Natural killer cell (primary cell): ENCODE results near the gene LGALS1. TPM values are rescaled to one million over a fixed set of nuclear protein-coding genes. Genes with fewer than 3 reads are reported as not detected.

Experiments used
- ATAC-seq, 3 donors: fragments of 150-1000 bp in 2 of 3; fragments of 200-7000 bp in 1 of 3; cut with Tn5 transposase; 1 replicate in 1 of 3; 2 replicates in 2 of 3; pipeline ENCODE4 v1.10.0; 2021; ENCODE audit warnings: mild to moderate bottlenecking in 2 of 3, moderate library complexity in 2 of 3
- DNase-seq, 2 donors: peaks; one replicate each; pipeline versions ENCODE4 v3.0.0 to v3.0.0-alpha.2; 2013 to 2021; ENCODE audit warnings: mixed read lengths in 1 of 2
- H3K27ac ChIP-seq: one replicate; pipeline ENCODE4 v1.5.1; 2013; ENCODE audit warnings: mild to moderate bottlenecking, low read length
- H3K27me3 ChIP-seq: one replicate; pipeline ENCODE4 v1.6.1; 2013; ENCODE audit warnings: low read length; ENCODE audit not compliant: control insufficient read depth, insufficient read depth
- H3K36me3 ChIP-seq: one replicate; pipeline ENCODE4 v1.6.1; 2013; ENCODE audit warnings: low read length; ENCODE audit not compliant: control insufficient read depth, insufficient read depth
- H3K4me1 ChIP-seq: one replicate; pipeline ENCODE4 v1.6.1; 2013; ENCODE audit warnings: low read length; ENCODE audit not compliant: control insufficient read depth, insufficient read depth
- H3K4me3 ChIP-seq: one replicate; pipeline ENCODE4 v1.5.1; 2013; ENCODE audit warnings: low read length
- H3K9me3 ChIP-seq: one replicate; pipeline ENCODE4 v1.6.1; 2013; ENCODE audit warnings: low read length; ENCODE audit not compliant: control insufficient read depth, insufficient read depth
- H3K27ac Mint-ChIP-seq, 2 donors: one replicate each; pipeline ENCODE4 v1.8.0; 2022; ENCODE audit warnings: mild to moderate bottlenecking in 2 of 2, mixed read lengths in 2 of 2, moderate library complexity in 1 of 2
- H3K27me3 Mint-ChIP-seq, 2 donors: one replicate each; pipeline ENCODE4 v1.8.0; 2022; ENCODE audit warnings: low read depth in 2 of 2, mixed read lengths in 2 of 2
- H3K36me3 Mint-ChIP-seq: one replicate; pipeline ENCODE4 v1.8.0; 2022; ENCODE audit warnings: mixed read lengths
- H3K4me1 Mint-ChIP-seq, 2 donors: one replicate each; pipeline ENCODE4 v1.8.0; 2022; ENCODE audit warnings: mixed read lengths in 2 of 2
- H3K4me3 Mint-ChIP-seq: one replicate; pipeline ENCODE4 v1.8.0; 2022; ENCODE audit warnings: mild to moderate bottlenecking, moderate library complexity, mixed read lengths
- H3K9me3 Mint-ChIP-seq, 2 donors: one replicate each; pipeline ENCODE4 v1.8.0; 2022; ENCODE audit warnings: mixed read lengths in 2 of 2
- CTCF ChIP-seq: fragments of 200-600 bp; IDR thresholded peaks from one replicate; pipeline ENCODE4 v1.8.0; 2022; ENCODE audit warnings: antibody characterized with exemption
- WGBS: methylation state at CpG from one replicate; pipeline ENCODE4 v1.1.7; 2013; ENCODE audit warnings: missing lambda C conversion rate; ENCODE audit not compliant: insufficient coverage; 5-methylcytosine and 5-hydroxymethylcytosine counted together
- intact Hi-C: fragments of 100-400 bp; cut with micrococcal nuclease; formaldehyde crosslinking; loops from one replicate; pipeline ENCODE4 v1.14.2; 2022
- total RNA-seq, 4 donors: library from RNA; stranded (reverse); fragments of 120-200 nt in 1 of 4; gene quantifications; one replicate each; pipeline versions ENCODE4 v1.2.3 to v1.2.4, GENCODE V29; 2013 to 2022

The LGALS1 gene
- total RNA-seq, 3 donors from 2014 or later (not counting 1 experiment from before 2014, with no cell fraction given) = 195 to 218 (median 214) TPM

GRCh38 chr22:37708580-37709444 lies 33.4 kb downstream of the LGALS1 start:
- no peaks in the 10 kb centered on the region for H3K36me3 ChIP-seq
- no peak overlapping the region for H3K4me3 Mint-ChIP-seq
- H3K27ac ChIP-seq = no peak overlapping the region
- no peaks in the 10 kb centered on the region for H3K9me3 Mint-ChIP-seq
- H3K9me3 ChIP-seq = no peaks in the 10 kb centered on the region
- no peaks in the 10 kb centered on the region for H3K36me3 Mint-ChIP-seq
- intact Hi-C loops = no loop called here
- H3K27me3 Mint-ChIP-seq = no peaks in the 10 kb centered on the region
- no peak for TF ChIP-seq CTCF
- WGBS = 73% methylated on average over 25 of the region's 25 CpGs
- H3K4me1 ChIP-seq = no peaks in the 10 kb centered on the region
- no peaks in the 10 kb centered on the region for H3K27me3 ChIP-seq
- H3K27ac Mint-ChIP-seq = no peak overlapping the region
- ATAC-seq = no peak
- no peak for DNase-seq
- H3K4me3 ChIP-seq = no peak overlapping the region
- no peaks in the 10 kb centered on the region for H3K4me1 Mint-ChIP-seq

GRCh38 chr22:37709445-37709765 lies 34.0 kb downstream of the LGALS1 start:
- H3K4me1 ChIP-seq = no peaks in the 10 kb centered on the region
- intact Hi-C loops = no loop called here
- TF ChIP-seq CTCF = no peak
- no peak overlapping the region for H3K27ac ChIP-seq
- ATAC-seq (no peak), DNase-seq (no peak)
- no peaks in the 10 kb centered on the region for H3K4me1 Mint-ChIP-seq
- WGBS = 96% methylated on average over 15 of the region's 15 CpGs
- H3K36me3 Mint-ChIP-seq = no peaks in the 10 kb centered on the region
- no peaks in the 10 kb centered on the region for H3K9me3 Mint-ChIP-seq
- H3K9me3 ChIP-seq = no peaks in the 10 kb centered on the region
- H3K4me3 ChIP-seq = no peak overlapping the region
- no peaks in the 10 kb centered on the region for H3K27me3 ChIP-seq
- H3K4me3 Mint-ChIP-seq = no peak overlapping the region
- H3K36me3 ChIP-seq = no peaks in the 10 kb centered on the region
- H3K27ac Mint-ChIP-seq = no peak overlapping the region
- H3K27me3 Mint-ChIP-seq = no peaks in the 10 kb centered on the region

- no peak overlapping the region for H3K4me3 Mint-ChIP-seq
- intact Hi-C loops = no loop called here
- no peaks in the 10 kb centered on the region for H3K9me3 Mint-ChIP-seq
- H3K4me1 Mint-ChIP-seq = no peaks in the 10 kb centered on the region
- H3K9me3 ChIP-seq = no peaks in the 10 kb centered on the region
- ATAC-seq (no peak), DNase-seq (no peak)
- H3K36me3 ChIP-seq = no peaks in the 10 kb centered on the region
- H3K27me3 ChIP-seq = no peaks in the 10 kb centered on the region
- H3K27ac ChIP-seq = no peak overlapping the region
- no peaks in the 10 kb centered on the region for H3K27me3 Mint-ChIP-seq
- WGBS = 86% methylated on average over 3 of the region's 3 CpGs
- H3K4me1 ChIP-seq = no peaks in the 10 kb centered on the region
- H3K27ac Mint-ChIP-seq = no peak overlapping the region
- TF ChIP-seq CTCF = no peak
- no peaks in the 10 kb centered on the region for H3K36me3 Mint-ChIP-seq
- no peak overlapping the region for H3K4me3 ChIP-seq
Observed at GRCh38 chr22:37710675-37711074, 35.2 kb downstream of the LGALS1 start.

DNA sequence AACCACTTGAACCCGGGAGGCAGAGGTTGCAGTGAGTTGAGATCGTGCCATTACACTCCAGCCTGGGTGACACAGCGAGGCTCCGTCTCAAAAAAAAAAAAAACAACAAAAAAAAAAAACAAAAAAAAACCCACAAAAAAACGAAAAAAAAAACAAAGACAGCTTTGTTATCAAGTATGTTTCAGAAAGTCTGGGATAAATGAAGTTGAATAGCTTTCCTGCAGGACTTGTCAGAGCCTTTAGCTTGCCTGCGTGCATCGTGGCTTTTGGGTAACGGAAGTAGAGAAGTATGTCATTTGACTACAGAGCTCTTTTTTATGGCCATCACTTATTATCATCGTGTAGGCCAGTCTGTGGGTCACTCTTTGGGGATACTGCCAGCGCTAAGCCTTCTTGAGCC lies 36.1 kb downstream of the LGALS1 start:
- DNase-seq (no peak), ATAC-seq (no peak)
- Mint-ChIP-seq H3K9me3 (no peaks in the 10 kb centered on the region), H3K4me1 (no peaks in the 10 kb centered on the region), H3K27me3 (no peaks in the 10 kb centered on the region), H3K4me3 (no peak overlapping the region), H3K36me3 (no peaks in the 10 kb centered on the region), H3K27ac (no peak overlapping the region)
- H3K27ac ChIP-seq = no peak overlapping the region
- H3K27me3 ChIP-seq = no peaks in the 10 kb centered on the region
- WGBS = 94% methylated on average over 8 of the region's 10 CpGs
- intact Hi-C loops = no loop called here
- no peak overlapping the region for H3K4me3 ChIP-seq
- no peaks in the 10 kb centered on the region for H3K4me1 ChIP-seq
- H3K9me3 ChIP-seq = no peaks in the 10 kb centered on the region
- TF ChIP-seq CTCF = no peak
- no peaks in the 10 kb centered on the region for H3K36me3 ChIP-seq
